Ascending aorta (tissue), 2 donors: ENCODE measurements around the gene ALKBH7. TPM values are rescaled to one million over a fixed set of nuclear protein-coding genes. Genes with fewer than 3 reads are reported as not detected.

Experiments
- DNase-seq, 2 donors: peaks; one replicate each; pipeline ENCODE4 v3.0.0-alpha.2; 2019; ENCODE audit warnings: low spot score in 2 of 2
- H3K27ac ChIP-seq, 2 donors: fragments of 200-600 bp; sonication (generic); one replicate each; pipeline ENCODE4 v1.5.1; 2016 to 2017; ENCODE audit warnings: mild to moderate bottlenecking in 1 of 2
- H3K27me3 ChIP-seq: fragments of 200-600 bp; sonication (generic); one replicate; pipeline ENCODE4 v1.5.1; 2017
- H3K36me3 ChIP-seq, 2 donors: fragments of 200-600 bp; sonication (generic); one replicate each; pipeline ENCODE4 v1.5.1; 2016
- H3K4me1 ChIP-seq, 2 donors: fragments of 200-600 bp; sonication (generic); one replicate each; pipeline ENCODE4 v1.5.1; 2016 to 2017; ENCODE audit warnings: mild to moderate bottlenecking in 1 of 2
- H3K4me3 ChIP-seq, 2 donors: fragments of 200-600 bp; sonication (generic); one replicate each; pipeline ENCODE4 v1.5.1; 2016 to 2017; ENCODE audit warnings: mild to moderate bottlenecking in 1 of 2
- H3K9me3 ChIP-seq, 2 donors: fragments of 200-600 bp; sonication (generic); one replicate each; pipeline ENCODE4 v1.5.1; 2016
- CTCF ChIP-seq, 3 experiments: fragments of 200-600 bp in 2 of 3; fragments of 450-650 bp in 1 of 3; sonication (generic) in 2 of 3; IDR thresholded peaks; one replicate each; pipeline ENCODE4 v1.5.1; 2016 to 2019; ENCODE audit warnings: antibody characterized with exemption in 3 of 3, mild to moderate bottlenecking in 1 of 3, moderate library complexity in 1 of 3
- intact Hi-C: fragments of 100-400 bp; cut with DNase I; formaldehyde crosslinking; loops from one replicate; pipeline ENCODE4 v1.15.1; 2023
- total RNA-seq: library from RNA; depleted of rRNA; stranded (reverse); fragments of >200 nt; gene quantifications from one replicate; pipeline ENCODE4 v1.1.0, GENCODE V29; 2016

The ALKBH7 gene
- total RNA-seq, 1 donor from 2014 or later, result 68.8 TPM

- peaks cover 19 to 21% of the 10 kb centered on the region in 2 donors for H3K36me3 ChIP-seq
- H3K4me3 ChIP-seq, result peak within 1 kb of the TSS; percentile 89 to 95
- H3K27me3 ChIP-seq, result no peaks in the 10 kb centered on the region
- intact Hi-C loops, result loop anchor here (1.0 to 10.0 kb wide), 4 partner anchors 31 to 520 kb away; partner anchors contain the start of genes GPR108, GTF2F1, NDUFA11 and TRIP10
- no peaks in the 10 kb centered on the region for H3K9me3 ChIP-seq
- no peak for DNase-seq
- H3K4me1 ChIP-seq, result peaks cover 13 to 21% of the 10 kb centered on the region in 2 donors
- no peak for TF ChIP-seq CTCF (IDR thresholded peaks at IDR 0.05)
- peak within 1 kb of the TSS; percentile 83 to 87 for H3K27ac ChIP-seq
Measured at GRCh38 chr19:6424195-6424938, 51.8 kb downstream of the ALKBH7 start, which contains the start of gene KHSRP. Gene KHSRP, minus strand, starts transcription at chr19:6424811. Its CDS starts 110 bp downstream, at chr19:6424701.

Other genes with a start within 250 kb of the ALKBH7 start
- not detected for gene ACSBG2, start 237.1 kb upstream of the ALKBH7 start, total RNA-seq
- gene MLLT1, start 92.8 kb upstream of the ALKBH7 start, total RNA-seq, result 34.5 TPM
- not detected for gene ACER1, start 39.2 kb upstream of the ALKBH7 start, total RNA-seq
- gene CLPP, start 11.3 kb upstream of the ALKBH7 start, total RNA-seq, result 240 TPM
- gene PSPN, start 3.1 kb downstream of the ALKBH7 start, total RNA-seq, result not detected
- 67.9 TPM for gene GTF2F1, start 20.4 kb downstream of the ALKBH7 start, total RNA-seq
- gene KHSRP, start 52.0 kb downstream of the ALKBH7 start, total RNA-seq, result 152 TPM
- gene SLC25A41, start 61.0 kb downstream of the ALKBH7 start, total RNA-seq, result not detected
- gene SLC25A23, start 87.0 kb downstream of the ALKBH7 start, total RNA-seq, result 56.5 TPM
- gene CRB3, start 91.5 kb downstream of the ALKBH7 start, total RNA-seq, result not detected
- gene DENND1C, start 109.0 kb downstream of the ALKBH7 start, total RNA-seq, result 24.4 TPM
- gene TUBB4A, start 129.5 kb downstream of the ALKBH7 start, total RNA-seq, result 0.75 TPM
- gene TNFSF9, start 158.2 kb downstream of the ALKBH7 start, total RNA-seq, result not detected
- gene CD70, start 218.4 kb downstream of the ALKBH7 start, total RNA-seq, result not detected